Activated T-cell treated with anti-CD3 and anti-CD28 coated beads, Interleukin-2, amount 50 U/mL, for 48 hours (primary cell): ENCODE measurements around the gene LRRC49.
"Not testable (repeated sequence)": the region's sequence is repeated elsewhere in the genome, so short reads cannot be mapped to it uniquely, and the experiment has no call there.

Experiments used
- DNase-seq, 2 experiments: peaks; one replicate each; pipeline ENCODE4 v3.0.0-alpha.2; 2020

Gene LRRC49

DNA sequence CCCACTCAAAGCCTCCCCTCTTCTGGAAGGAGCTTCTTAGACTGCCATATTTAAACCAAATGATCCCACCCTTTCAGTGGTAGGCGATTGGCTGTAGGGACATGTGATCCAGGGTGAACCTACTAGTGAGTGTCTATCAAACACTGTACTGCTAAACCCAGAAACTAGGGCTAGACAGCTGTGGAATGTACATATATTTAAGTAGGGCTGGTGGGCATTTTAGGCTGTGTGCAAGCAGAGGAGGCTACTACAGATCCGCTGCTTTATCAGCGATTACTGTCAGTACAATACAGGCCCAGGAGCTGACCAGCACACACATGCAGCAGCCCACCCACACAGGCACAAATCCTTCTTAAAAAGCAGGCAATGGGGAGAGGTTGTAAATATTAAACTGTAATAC is 23.3 kb upstream of the LRRC49 start:
- DNase-seq, result no peak

DNA sequence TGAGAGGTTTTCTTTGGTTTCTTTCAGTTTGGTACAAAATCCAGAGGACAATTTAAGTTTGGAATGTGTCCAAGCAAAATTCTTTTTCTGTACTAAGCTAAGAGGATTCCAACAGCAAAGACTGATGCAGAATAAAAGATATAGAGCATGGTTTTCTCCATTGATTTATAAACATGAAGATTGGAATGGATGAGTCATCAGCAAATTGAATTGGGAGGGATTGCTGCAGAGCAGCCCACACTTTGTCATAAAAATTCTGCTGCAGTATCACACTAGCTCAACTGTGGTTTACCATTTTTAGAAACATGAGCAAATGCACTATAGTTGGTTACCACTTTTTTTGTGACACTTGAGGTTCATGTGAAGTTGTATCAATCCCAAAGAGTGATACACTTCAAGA is 22.6 kb upstream of the LRRC49 start:
- no peak for DNase-seq

DNA sequence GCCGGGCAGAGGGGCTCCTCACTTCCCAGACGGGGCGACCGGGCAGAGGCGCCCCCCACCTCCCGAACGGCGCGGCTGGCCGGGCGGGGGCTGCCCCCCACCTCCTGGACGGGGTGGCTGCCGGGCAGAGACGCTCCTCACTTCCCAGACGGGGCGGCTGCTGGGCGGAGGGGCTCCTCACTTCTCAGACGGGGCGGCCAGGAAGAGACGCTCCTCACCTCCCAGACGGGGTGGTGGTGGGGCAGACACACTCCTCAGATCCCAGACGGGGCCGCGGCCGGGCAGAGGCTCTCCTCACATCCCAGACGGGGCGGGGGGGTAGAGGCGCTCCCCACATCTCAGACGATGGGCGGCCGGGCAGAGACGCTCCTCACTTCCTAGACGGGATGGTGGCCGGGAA is 21.1 kb upstream of the LRRC49 start:
- DNase-seq, result not testable (repeated sequence)

DNA sequence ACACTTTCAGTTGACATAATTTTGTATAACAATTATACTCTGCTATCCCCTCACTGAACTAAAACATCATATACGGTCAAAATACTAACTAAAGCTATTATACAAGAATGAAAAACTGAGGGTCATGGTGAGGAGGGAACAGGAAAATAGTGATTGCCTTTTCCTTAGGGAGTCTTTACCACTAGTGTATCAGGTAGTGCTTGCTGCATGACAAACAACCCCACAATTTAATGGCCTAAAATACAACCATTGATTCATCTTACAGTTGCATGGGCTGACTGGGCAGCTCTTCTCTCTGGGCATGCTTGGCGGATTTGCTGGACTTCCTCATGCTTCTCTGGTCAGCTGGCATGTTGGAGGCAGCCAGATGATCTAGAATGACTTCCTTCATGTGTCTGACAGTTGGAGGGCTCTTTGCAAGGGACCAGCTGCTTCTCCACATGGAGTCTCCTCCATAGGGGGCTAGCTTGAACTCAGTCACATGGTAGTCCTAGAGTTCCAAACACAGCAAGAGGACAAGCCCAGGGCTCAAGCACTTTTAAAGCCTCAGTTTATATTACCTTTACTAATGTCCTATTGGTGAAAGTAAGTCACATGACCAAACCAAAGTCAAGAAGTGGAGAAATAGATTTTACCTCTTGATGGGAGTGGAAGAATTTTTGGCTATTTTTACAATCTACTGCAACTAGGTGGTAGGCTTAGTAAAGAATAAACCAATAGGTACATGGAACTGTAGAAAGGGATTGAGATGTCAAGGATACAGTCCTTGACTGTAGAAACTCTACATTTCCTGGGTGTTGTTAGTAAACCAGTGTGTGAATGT is 19.2 kb upstream of the LRRC49 start:
- no peak for DNase-seq

DNA sequence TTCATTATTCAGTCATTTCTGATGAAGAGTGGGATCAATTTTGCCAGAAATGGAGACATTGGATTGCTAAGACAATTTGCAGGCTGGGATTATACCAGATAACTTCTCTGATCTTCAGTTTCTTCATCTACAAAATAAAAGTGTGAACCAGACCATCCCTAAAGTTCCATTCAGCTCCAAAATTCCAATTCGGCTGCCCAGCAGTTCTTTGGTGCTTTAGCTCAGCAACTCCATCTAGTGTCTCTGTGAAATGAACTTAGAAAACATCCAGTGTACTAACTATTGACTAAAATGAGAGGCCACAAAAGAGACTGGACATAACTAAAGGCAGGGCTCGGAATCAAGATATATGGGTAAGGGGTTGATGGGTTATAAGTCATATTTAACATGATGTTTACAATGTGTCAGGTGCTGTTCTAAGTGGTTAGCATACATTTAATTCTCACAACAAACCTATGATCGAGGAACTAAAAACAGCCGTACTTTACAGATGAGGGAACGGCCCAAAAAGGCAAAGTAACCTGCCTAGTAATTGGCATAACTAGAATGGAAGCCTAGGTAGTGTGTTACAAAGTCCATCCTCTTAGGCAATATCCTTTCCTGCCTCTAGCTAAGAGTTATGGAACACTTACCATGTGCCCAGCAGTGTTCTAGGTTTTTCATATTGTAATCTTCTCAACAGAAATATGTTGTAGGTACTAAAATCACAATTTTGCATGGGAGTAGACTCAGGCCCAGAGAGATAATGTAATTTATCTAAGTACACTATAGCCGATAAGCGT is 17.4 kb upstream of the LRRC49 start:
- no peak for DNase-seq

DNA sequence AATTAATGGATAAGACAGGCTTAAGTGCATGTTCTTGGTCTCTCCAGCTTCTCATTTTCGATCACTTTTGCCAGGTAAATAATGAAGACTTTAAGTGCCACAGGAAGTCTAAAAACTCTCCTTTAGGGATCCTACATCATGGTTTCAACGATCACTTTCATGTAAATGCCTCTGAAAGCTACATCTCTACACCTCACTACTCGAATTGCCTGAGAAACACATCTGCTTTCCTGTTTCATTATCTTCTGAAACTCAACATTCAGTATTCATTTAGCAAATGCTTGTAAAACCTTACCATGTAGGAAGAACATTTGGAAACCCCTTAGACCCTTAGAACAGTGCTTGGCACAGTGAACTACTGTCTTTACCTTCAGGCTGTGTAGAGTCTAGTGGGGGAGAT is 16.6 kb upstream of the LRRC49 start:
- DNase-seq, result no peak

DNA sequence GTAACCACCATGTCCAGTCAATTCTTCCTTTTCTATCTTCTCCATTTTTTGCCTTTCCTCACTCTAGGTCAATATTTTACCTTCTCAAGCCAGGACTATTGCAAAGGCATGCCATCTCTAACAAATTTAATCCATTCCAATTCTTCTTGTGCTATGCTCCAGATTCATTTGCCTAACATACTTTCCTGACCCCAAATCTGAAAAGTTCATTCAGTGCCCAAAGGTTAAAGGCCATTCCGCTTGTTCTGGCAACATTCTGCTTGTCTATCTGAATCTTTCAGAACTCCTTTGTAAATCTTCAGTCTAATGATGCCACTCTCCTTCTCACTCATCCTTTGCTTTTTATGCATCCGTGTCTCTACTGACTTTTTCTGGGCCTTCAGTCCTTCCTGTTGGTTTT is 15.9 kb upstream of the LRRC49 start:
- DNase-seq, result no peak

DNA sequence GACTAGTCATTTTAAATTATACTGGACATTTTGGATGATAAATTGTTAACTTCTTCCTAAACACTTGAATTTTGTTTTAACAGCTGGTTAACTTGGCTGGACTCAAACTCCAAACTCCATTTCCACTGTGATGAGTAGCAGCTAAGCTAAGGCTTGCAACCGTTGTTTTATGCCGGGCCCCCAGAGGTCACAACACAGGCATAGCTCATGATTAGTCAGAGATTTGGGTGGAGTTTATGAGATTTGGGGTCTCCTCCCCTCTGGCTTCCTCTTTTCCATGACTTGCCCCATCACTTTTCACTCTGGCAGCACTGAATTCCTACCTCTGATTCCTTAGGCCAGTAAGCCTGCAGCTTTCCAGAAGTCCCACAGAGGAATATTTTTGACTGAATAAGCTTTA is 13.2 kb upstream of the LRRC49 start:
- no peak for DNase-seq

DNA sequence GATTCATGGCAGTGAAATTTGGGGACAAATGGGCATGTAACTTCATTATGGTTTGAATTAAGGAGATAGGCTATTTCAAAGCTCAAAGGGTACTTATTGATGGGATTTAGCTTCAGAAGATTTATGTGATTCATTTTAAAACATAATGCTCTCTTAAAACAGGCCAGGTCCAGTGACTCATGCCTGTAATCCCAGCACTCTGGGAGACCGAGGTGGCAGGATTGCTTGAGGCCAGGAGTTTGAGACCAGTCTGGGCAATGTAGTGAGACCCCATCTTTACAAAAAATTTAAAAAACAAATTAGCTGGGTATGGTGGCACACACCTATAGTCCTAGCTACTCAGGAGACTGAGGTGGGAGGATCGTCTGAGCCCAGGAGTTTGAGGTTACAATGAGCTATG is 11.8 kb upstream of the LRRC49 start:
- DNase-seq, result no peak

DNA sequence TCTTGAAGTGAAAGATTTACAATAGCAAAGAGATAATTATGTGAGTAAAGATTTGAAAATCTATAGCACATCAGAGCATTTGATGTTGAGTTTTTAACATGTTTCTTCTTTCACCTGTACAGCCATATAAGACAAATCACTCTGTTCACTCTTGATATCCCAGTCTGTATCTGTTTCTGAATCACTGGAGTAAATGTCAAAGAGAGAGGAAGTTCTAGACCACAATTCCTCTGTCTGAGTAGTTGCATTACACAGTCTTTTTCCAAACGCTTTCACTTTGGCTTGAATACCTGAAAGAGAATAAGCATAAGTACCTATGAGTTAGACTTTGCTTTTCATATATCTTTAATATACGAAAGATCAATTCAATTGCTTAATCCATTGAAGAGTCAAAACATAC is 10.3 kb upstream of the LRRC49 start:
- no peak for DNase-seq

DNA sequence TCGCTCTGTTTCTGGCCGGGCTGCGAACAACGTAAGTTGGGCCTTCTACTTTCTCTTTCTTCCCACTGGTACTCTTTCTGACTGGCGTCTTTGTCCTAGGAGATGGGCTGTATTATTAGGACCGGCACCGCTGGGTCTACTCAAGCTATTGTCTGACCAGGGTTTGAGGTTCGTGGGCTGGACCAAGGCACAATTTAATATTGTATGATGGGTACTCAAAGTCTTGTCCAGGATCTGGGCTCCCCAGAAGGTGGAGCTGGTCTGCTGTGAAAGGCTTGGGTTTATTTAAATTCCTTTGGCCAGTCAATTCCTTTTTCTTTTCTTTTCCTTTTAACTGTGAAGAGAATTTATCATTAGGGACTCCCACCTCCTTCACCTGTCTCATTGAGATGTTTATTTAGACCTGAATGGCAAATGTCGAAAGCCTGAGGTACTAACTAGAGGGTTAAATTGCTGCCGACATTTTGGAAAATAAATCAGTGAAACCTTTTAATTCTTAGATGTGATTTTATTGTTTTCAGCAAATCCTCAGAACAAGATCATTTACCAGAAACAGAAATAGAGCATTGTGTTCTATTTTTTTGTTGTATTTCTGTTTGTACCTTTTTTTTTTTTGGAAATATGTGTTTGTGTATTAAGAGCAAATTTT is 410 bp downstream of the LRRC49 start:
- DNase-seq, result no peak

DNA sequence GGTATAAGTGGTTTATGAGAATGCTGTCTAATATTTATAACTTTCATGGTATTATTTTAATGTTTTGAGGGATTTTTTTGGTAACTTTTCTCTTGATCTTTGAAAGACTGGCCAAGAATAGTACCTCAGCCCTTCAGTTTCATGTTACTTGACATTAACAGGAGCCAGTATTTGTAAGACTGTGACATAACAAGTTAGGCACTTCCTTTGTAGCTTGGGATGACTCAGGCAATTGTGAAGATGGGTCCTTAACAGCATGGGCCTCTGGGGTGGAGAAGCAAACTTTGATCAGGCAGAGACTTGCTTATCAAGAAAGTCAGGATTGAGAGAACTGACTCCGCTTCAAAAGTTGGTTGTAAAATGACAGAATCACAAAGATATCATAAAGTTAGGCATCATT is 9.5 kb downstream of the LRRC49 start:
- DNase-seq, result no peak

DNA sequence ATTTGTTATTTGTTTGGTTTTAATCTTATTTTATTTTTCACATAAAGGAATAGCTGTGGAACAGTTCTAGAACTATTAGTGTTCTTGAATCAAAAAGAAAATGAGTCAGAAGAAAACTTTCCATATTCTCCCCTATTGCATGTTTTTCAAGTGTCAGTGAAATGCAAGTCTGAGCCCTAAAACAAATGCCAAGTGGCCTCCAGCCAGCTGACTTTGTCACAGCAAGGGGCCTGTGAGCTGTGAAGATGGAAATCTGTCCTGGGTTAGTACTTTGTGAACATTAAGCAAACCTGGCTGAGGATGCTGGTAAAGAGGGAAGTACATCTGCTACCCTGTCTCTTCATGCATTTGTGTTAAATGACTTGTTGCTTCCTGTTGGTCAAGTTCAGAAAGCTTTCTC is 14.2 kb downstream of the LRRC49 start:
- no peak for DNase-seq

DNA sequence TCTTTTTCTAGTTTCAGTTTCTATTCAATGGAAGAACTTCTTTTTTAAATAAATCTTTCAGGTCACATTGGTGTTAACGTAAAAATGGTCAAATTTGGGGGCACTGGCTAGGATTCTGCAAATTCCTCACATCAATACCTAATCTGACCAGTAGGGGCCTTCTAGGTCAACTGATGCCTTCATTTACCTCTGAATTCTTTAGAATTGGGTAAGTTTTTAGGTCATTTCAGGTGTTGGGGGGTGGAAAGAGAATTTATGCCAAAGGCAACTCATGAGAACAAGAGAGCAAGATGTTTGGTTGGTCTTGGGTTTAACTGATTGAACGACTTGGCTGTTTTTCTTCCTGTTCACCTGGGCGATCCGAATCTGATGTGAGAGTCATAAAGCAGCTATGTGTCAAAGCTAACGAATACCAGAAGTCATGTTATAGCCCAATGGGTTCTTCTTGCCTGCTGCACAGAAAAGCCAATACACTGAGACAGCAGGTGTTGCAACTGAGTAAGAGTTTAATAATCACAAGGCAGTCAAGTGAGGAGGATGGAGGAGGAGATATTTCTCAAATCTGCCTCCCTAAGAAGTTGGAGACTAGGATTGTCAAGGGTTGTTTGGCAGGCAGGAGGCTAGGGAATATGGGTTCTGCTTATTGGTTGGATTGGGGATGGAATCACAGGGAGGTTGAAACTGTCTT is 15.3 kb downstream of the LRRC49 start:
- no peak for DNase-seq

DNA sequence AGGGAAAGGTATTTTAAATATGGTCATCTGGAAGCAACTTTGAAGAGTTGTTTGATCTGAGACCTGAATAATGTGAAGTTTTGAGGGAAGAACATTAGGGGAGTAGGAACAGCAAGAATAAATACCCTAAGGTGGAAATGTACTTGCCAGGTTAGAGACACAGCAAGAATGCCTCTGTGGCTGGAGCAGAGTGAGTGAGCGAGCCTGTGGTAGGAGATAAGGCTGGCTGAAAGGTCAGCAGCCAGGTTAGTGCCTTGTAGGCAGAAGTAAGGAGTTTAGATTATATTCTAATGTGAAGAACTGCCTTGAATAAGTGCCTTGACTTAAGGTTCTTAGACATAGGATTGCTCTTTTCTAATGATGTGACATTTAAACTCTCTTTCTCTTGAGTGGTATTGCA is 18.3 kb downstream of the LRRC49 start:
- DNase-seq, result no peak

DNA sequence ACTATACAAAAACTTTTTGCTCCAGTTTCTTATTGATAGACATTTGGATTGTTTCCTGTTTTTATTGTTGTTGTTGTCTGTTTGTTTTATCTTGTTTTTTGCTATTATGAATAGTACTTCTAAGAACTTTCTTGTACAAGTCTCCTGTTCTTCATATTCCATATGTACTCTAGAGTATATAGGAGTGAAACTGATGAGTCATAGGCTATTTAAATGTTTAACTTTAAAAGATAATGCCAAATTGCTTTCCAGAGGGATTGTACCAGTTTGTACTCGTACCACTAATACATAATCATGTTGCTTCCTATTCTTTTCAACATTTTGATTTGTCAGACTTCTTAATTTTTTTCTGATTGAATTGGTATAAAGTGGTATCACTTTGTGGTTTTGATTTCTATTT is 19.6 kb downstream of the LRRC49 start:
- DNase-seq, result no peak

DNA sequence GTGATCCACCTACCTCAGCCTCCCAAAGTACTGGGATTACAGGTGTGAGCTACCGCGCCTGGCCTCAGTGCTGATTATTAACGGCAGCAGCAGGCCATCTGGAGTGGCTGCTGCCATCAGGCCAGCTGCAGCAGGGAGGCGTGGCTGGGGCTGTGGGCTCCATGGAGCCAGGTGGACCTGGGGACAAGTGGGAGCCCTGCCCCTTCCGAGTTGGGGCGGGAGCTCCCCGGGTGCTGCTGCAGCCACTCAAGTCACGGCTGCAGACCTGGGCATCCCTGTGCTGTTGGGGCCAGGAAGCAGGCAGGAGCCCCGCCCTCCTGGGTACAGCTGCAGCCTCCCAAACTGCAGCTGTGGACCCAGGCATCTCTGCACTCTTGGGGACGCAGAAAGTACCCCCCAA is 23.9 kb downstream of the LRRC49 start:
- no peak for DNase-seq

DNA sequence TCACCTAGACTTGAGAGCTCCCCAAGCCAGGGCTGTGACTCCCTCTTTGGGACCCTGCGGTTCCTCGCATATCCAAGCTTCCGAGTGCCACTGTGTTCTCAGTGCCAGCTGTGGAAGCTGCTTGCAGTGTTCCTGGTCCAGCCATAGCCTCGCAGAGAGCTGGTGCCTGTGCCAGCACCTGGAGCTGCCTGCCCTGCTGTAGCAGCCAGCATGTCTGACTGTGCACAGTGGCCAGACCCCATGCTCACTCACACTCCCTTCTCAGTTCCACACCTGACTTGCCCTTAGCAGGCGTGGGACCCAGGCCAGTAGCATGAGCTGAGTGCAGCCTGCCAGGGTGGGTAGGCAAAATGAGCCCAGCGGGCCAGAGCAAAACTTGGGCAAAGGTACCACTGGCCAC is 25.3 kb downstream of the LRRC49 start:
- DNase-seq, result no peak

DNA sequence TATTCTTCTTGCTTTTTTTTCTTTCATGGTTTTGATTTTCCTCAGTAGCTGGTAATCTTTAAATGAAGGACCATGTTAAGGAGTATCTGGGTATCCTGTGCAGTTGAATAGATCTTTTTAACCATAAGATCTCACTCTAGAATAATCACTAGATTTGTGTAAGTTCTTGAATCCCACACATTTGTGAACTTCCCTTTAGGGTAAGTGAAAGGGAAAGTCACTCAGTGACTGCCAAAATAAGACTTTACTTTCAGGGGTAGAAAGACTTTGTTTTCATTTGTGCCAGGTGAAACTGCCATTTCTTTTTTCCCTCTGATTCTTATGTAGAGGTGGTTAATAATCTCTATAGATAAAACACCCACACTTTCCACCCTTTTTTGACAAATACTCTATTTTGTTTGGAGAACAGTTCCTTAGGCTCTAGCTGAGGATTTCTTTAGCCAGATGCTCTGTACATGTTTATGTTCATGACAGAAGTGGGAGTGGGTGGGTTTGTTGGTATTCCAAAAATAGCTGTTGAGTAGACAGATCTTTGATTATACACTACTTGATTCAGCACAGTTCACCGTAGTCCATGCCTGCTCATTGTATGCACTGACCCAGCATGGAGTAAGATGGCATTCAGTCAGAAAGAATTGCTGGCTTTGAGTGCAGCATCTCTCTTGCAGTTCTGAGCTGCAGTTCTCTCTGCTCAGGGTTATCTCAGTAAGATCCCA is 28.5 kb downstream of the LRRC49 start:
- no peak for DNase-seq

DNA sequence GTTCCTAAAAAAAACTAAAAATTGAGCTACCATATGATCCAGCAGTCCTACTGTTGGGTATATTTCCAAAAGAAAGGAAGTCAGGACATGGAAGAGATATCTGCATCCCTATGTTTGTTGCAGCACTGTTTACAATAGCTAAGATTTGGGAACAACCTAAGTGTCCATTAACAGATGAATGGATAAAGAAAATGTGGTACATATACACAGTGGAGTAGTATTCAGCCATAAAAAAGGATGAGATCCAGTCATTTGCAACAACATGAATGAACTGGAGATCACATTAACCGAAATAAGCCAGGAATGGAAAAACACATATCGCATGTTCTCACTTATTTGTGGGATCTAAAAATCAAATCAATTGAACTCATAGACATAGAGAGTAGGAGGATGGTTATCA is 29.5 kb downstream of the LRRC49 start:
- no peak for DNase-seq

DNA sequence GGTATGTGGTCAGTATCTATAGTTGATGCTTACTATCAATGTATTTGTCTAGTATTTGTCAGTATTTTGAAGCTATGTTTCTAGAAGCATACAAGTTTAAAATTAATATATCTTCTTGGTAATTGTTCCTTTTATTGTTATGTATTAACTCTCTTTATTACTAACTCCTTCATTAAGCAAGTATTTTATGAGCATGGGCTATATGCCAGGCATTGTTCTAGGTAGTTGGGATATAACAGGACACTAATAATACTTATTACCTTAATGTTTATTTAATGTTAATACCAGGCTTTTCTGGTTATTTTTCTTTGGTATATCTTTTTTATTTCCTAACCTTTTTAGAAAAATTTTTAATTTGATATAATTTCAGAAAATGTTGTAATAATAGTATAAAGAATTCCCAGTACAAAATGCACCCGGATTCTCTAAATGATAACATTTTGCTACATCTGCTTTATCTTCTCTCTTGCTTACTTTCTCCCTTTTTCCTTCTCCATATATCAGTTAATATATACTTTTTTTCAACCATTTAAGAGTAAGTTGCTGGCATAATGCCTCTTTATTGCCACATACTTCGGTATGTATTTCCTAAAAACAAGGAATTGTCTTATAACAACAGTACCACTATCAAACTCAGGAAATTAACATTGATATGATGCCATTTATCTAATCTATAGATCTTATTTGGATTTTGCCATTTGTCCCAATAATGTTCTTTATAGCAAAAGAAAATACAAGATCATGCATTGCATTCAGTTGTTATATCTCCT is 30.9 kb downstream of the LRRC49 start:
- no peak for DNase-seq

DNA sequence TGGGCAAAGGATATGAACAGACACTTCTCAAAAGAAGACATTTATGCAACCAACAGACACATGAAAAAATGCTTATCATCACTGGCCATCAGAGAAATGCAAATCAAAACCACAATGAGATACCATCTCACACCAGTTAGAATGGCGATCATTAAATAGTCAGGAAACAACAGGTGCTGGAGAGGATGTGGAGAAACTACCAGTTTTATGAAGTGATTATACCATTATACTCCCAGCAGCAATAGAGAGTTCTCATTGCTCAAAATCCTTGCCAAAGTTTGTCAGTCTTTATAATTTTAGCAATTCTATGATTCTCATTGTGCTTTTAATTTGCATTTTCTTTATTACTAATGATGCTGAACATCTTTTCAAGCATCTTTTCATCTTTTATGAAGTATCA is 34.3 kb downstream of the LRRC49 start:
- not testable (repeated sequence) for DNase-seq
